GM18520 (cell line): ENCODE results near the gene DEFB121.
"Not testable (repeated sequence)": the region's sequence is repeated elsewhere in the genome, so short reads cannot be mapped to it uniquely, and the experiment has no call there.

Experiments
- ATAC-seq: cut with Tn5 transposase; IDR thresholded peaks from one replicate; pipeline ENCODE4 v1.9.1; 2021; ENCODE audit not compliant: unreplicated experiment

The DEFB121 gene

DNA sequence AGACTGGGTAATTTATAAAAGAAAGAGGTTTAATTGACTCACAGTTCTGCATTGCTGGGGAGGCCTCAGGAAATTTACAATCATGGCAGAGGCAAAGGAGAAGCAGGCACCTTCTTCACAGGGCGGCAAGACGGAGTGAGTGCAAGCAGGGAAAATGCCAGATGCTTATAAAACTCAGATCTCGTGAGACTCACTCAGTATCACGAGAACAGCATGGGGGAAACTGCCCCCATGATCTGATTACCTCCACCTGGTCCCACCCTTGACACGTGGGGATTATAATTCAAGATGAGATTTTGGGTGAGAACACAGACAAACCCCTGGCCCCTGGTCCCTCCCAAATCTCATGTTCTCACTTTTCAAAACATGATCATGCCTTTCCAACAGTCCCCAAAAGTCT is 41.7 kb downstream of the DEFB121 start:
- not testable (repeated sequence) for ATAC-seq

DNA sequence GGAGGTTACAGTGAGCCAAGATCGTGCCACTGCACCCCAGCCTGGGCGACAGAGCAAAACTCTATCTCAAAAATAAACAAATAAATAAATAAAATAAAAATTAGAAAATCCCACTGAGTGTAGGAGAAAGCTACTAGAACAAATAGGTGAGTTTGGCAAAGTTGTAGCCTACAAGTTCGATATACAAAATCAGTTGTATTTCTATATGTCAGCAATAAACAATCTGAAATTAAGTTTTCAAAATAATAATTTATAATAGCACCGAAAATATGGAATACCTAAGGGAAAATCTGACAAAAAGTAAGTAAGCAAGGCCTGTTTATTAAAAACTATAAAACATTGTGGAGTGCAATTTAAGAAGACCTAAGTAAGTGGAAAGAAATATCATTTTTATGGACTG is 42.7 kb downstream of the DEFB121 start:
- ATAC-seq: no peak

DNA sequence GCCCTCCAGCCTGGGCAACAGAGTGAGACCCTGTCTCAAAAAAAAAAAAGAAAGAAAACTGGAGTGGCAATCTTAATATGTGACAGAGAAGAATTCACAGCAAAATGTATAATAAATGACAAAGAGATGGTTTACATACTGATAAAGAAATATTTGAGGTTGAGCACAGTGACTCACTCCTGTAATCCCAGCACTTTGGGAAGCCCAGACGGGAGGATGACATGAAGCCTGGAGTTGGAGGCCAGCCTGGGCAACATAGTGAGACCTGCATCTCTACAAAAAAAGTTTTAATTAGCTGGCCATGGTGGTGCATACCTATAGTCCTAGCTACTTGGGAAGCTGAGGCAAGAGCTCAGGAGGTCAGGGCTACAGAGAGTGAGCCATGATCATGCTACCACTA is 50.0 kb downstream of the DEFB121 start:
- ATAC-seq: no peak
